RCC 7860 (cell line): Measurements from ENCODE around the gene ZFC3H1.
A peak's percentile ranks its signal among the peaks of the same experiment; 100 is the strongest.

Experiments
- DNase-seq: peaks from one replicate; pipeline ENCODE4 v3.0.0-alpha.2; 2015; ENCODE audit warnings: low spot score
- FAIRE-seq: peaks from 2 replicates; lab custom pipeline; 2012; peaks lifted over from hg19 to GRCh38; lab: Jason Lieb, UNC

Gene ZFC3H1

DNA sequence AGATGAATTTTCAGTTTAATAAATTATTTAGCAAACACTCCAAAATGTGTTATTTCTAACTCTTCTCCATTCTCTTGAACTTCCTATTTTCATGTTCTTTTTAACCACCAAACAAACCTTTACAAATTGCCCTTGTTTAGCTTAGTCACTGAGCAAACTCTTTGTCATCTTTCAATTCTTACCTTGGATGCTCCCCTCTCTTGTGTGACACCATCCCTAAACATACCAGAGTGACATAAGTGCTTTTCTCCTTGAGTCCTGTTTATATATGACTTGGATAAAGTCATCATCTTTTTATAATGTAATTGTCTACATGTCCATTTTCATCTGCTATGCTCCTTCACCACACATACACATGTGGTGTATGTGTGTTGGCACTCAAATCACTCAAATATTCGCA lies 18.8 kb upstream of the ZFC3H1 start:
- DNase-seq (peak; percentile 13), FAIRE-seq (no peak)

DNA sequence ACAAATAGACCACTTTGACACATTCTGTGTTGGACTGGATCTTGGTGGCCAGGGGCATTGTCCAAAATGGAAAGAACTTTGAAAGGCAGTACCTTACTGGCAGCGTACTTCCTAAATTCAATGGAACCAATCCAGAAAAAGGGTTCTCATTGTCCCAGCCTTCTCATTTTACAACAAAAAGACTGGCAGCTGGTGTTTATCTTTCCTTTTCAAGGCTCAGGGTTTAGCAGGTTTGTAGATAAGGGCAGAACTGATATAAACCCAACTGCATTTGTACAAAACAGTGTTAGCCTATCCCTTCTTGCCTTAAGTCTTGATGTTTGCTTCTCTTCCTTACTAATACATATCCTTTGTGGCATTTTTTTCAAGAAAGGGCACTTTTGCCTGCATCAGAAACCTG lies 8.2 kb upstream of the ZFC3H1 start:
- DNase-seq (no peak), FAIRE-seq (no peak)

GRCh38 chr12:71671311-71671710 lies 7.7 kb upstream of the ZFC3H1 start:
- DNase-seq: no peak
- FAIRE-seq: no peak

DNA sequence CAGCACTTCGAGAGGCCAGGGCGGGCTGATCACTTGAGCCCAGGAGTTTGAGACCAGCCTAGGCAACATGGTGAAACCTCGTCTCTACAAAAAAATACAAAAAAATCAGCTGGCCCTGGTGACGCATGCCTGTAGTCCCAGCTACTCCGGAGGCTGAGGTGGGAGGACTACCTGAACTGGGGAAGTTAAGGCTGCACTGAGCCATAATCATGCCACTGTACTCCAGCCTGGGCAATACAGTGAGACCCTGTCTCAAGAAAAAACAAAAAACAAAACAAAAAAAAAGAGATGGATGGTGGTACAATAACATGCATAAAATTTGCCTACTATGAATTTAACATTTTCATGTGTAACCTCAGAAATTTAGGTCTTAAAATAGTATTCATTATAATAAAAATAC lies 2.6 kb upstream of the ZFC3H1 start:
- FAIRE-seq: no peak
- DNase-seq: no peak

DNA sequence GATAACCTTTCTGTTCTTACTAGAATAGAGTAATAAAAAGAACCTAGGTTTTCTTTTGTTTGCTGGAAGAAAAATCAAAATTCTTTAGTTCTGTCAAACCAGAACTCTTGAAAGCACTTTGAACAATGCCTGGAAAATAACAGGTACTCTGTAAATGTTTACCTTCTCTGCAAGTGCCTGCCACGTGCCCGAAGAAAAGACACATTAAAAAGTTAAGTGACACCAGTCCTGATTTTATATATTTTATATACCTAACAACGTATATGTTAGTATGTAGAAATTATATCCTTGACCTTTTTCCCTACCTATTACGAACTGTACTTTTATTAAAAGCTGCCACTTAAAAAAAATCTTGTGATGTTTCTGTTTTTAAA lies 1.4 kb upstream of the ZFC3H1 start:
- FAIRE-seq (no peak), DNase-seq (no peak)

- no peak for DNase-seq
- FAIRE-seq: no peak
These were observed 902 bp upstream of the ZFC3H1 start for GRCh38 chr12:71664411-71665089.

- FAIRE-seq (no peak), DNase-seq (peak; percentile 49)
These were observed 643 bp downstream of the ZFC3H1 start for GRCh38 chr12:71662849-71663560.

DNA sequence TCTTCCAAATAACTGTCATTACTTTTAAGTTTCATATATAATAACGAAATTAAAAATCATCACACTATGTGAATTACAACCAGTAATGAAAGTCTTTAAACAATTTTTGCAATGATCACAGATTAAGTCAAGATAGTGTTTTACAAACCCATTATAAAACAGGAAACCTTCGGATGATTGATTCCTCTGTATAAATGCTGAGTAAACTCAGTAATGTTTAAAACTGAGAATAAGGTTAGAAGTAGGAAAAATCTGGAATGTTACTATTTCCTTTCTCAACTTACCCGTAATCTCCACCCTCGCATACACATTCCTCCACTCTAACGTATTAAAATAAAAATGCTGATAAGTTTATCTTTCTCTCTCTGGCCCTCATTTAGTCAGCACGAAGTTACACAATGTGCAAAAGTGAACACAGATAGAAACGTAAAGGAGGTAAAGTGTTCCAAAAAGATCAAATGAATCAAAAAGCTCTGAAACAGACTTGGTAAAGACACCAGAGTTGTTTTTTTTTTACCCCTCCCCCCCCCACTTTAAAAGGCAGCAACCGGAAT lies 1.6 kb downstream of the ZFC3H1 start:
- FAIRE-seq (no peak), DNase-seq (no peak)

- no peak for FAIRE-seq
- no peak for DNase-seq
These were observed 6.9 kb downstream of the ZFC3H1 start for GRCh38 chr12:71656740-71657139.

GRCh38 chr12:71655907-71656306 lies 7.7 kb downstream of the ZFC3H1 start:
- FAIRE-seq: no peak
- DNase-seq: no peak

DNA sequence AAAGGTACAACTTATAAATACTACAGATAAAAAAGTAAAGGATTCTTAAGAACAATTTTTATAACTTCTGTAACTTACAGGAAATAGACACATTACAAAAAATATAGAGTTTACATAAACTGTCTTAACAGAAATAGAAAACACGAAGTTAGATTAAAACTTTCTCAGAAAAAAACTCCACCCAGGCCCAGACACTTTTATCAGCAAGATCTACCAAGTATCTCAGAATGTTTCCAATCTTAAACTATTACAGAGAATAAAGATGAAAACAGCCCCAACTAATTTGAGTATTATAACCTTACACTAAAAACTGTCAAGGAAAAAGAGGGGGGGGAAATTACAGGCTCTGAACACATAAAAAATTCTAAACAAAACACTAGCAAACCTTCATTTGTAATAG lies 8.2 kb downstream of the ZFC3H1 start:
- FAIRE-seq: no peak
- DNase-seq: no peak

- FAIRE-seq (no peak), DNase-seq (no peak)
These were observed 9.4 kb downstream of the ZFC3H1 start for GRCh38 chr12:71654200-71654599.

- no peak for DNase-seq
- no peak for FAIRE-seq
These were observed 10.5 kb downstream of the ZFC3H1 start for GRCh38 chr12:71653137-71653536.

DNA sequence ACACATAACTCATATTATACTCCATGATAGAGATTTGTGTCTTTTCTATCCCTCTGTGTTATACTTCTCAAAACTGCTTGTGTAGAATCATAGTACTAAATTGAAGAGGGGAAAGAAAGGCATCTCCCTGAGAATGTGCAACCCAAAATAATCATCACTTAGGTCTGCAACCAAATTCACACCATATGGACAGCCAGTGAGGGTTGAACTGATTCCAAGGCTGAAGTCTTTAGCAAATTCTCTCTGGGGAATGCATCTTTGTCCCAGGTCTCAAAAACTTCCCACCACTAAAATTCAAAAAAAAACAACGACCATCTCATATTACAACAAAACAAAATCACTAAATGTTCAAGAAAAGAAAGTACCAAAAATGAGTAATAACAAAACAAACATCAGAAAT lies 11.0 kb downstream of the ZFC3H1 start:
- DNase-seq: no peak
- no peak for FAIRE-seq

- DNase-seq (no peak), FAIRE-seq (no peak)
These were observed 14.2 kb downstream of the ZFC3H1 start for GRCh38 chr12:71649401-71649800.

GRCh38 chr12:71648537-71648936 lies 15.1 kb downstream of the ZFC3H1 start:
- DNase-seq: no peak
- FAIRE-seq: no peak

GRCh38 chr12:71646512-71646911 lies 17.1 kb downstream of the ZFC3H1 start:
- FAIRE-seq: no peak
- no peak for DNase-seq

- no peak for FAIRE-seq
- DNase-seq: no peak
These were observed 18.4 kb downstream of the ZFC3H1 start for GRCh38 chr12:71645268-71645667.

GRCh38 chr12:71642264-71642663 lies 21.4 kb downstream of the ZFC3H1 start:
- DNase-seq (no peak), FAIRE-seq (no peak)

- no peak for FAIRE-seq
- no peak for DNase-seq
These were observed 22.3 kb downstream of the ZFC3H1 start for GRCh38 chr12:71641390-71641789.

GRCh38 chr12:71640316-71640715 lies 23.3 kb downstream of the ZFC3H1 start:
- no peak for DNase-seq
- FAIRE-seq: no peak

GRCh38 chr12:71639341-71639760 lies 24.3 kb downstream of the ZFC3H1 start:
- FAIRE-seq (no peak), DNase-seq (no peak)
